IMR-90 (cell line): ENCODE measurements around the gene DDX42. TPM values are rescaled to one million over a fixed set of nuclear protein-coding genes. Genes with fewer than 3 reads are reported as not detected.

Experiments
- ATAC-seq: fragments of 200-7000 bp; cut with Tn5 transposase; 2 replicates; pipeline ENCODE4 v1.9.1; 2020; ENCODE audit warnings: low read depth, mild to moderate bottlenecking, moderate library complexity
- BruUV-seq: library from RNA; stranded (reverse); fragments of 400-500 nt; replicated peaks from 2 replicates; lab custom pipeline; 2021; lab: Mats Ljungman, UMichigan
- CTCF ChIA-PET: fragments of 300-600 bp; formaldehyde crosslinking; extraction: SDS; loops from one replicate; lab custom pipeline; 2021; ENCODE audit warnings: antibody characterized with exemption; lab: Yijun Ruan, JAX
- POLR2A ChIA-PET: fragments of 300-600 bp; sonication (Branson Sonifier 250); formaldehyde crosslinking; loops from one replicate; lab custom pipeline; 2022; ENCODE audit warnings: antibody characterized with exemption; ENCODE audit not compliant: unreplicated experiment; lab: Charles Lee
- DNase-seq: peaks from one replicate; pipeline ENCODE4 v3.0.0; 2013
- H2AFZ ChIP-seq: replicated peaks from 2 replicates; pipeline ENCODE3; 2013; ENCODE audit warnings: low read length, mild to moderate bottlenecking; ENCODE audit not compliant: poor library complexity
- H2AK5ac ChIP-seq: 2 replicates; pipeline ENCODE4 v1.6.1; 2013; ENCODE audit warnings: low read depth, low read length, inconsistent platforms
- H2AK9ac ChIP-seq: replicated peaks from 2 replicates; pipeline ENCODE3; 2013; ENCODE audit warnings: mild to moderate bottlenecking, low read depth, low read length, moderate library complexity; ENCODE audit not compliant: poor library complexity
- H2BK120ac ChIP-seq: 2 replicates; pipeline ENCODE4 v1.6.1; 2013; ENCODE audit warnings: low read depth, low read length, inconsistent platforms
- H2BK15ac ChIP-seq: 3 replicates; pipeline ENCODE4 v1.6.1; 2013; ENCODE audit warnings: low read depth, low read length, inconsistent platforms
- H2BK20ac ChIP-seq: 2 replicates; pipeline ENCODE4 v1.6.1; 2013; ENCODE audit warnings: low read depth, mild to moderate bottlenecking, inconsistent platforms, low read length, moderate library complexity
- H2BK5ac ChIP-seq: 2 replicates; pipeline ENCODE4 v1.6.1; 2013; ENCODE audit warnings: mild to moderate bottlenecking, low read depth, low read length, inconsistent platforms; ENCODE audit not compliant: poor library complexity, severe bottlenecking
- H3K14ac ChIP-seq: replicated peaks from 2 replicates; pipeline ENCODE4 v1.6.1; 2013; ENCODE audit warnings: low read depth, low read length, inconsistent platforms
- H3K18ac ChIP-seq: 2 replicates; pipeline ENCODE4 v1.6.1; 2013; ENCODE audit warnings: low read depth, low read length, control low read depth
- H3K23ac ChIP-seq: 2 replicates; pipeline ENCODE4 v1.6.1; 2013; ENCODE audit warnings: low read depth, low read length, inconsistent platforms
- H3K27ac ChIP-seq: 2 replicates; pipeline ENCODE4 v1.5.1; 2013; ENCODE audit warnings: mild to moderate bottlenecking, control low read depth, low read length; ENCODE audit not compliant: insufficient read depth
- H3K27me3 ChIP-seq: 2 replicates; pipeline ENCODE4 v1.6.1; 2013; ENCODE audit warnings: low read length; ENCODE audit not compliant: control insufficient read depth, insufficient read depth
- H3K36me3 ChIP-seq: 2 replicates; pipeline ENCODE4 v1.6.1; 2013; ENCODE audit warnings: low read length, mixed read lengths; ENCODE audit not compliant: control insufficient read depth, insufficient read depth
- H3K4ac ChIP-seq: 2 replicates; pipeline ENCODE4 v1.6.1; 2013; ENCODE audit warnings: low read depth, low read length, inconsistent platforms
- H3K4me1 ChIP-seq: 2 replicates; pipeline ENCODE4 v1.6.1; 2013; ENCODE audit warnings: low read length, mixed read lengths; ENCODE audit not compliant: control insufficient read depth, insufficient read depth
- H3K4me2 ChIP-seq: 2 replicates; pipeline ENCODE4 v1.6.1; 2013; ENCODE audit warnings: low read depth, mild to moderate bottlenecking, control low read depth, low read length, moderate library complexity
- H3K4me3 ChIP-seq: 2 replicates; pipeline ENCODE4 v1.5.1; 2013; ENCODE audit warnings: low read depth, mild to moderate bottlenecking, control low read depth, low read length, moderate library complexity; ENCODE audit not compliant: insufficient read depth
- H3K56ac ChIP-seq: 2 replicates; pipeline ENCODE4 v1.6.1; 2013; ENCODE audit warnings: low read length, inconsistent platforms; ENCODE audit not compliant: insufficient read depth; ENCODE audit errors: extremely low read depth
- H3K79me1 ChIP-seq, 2 experiments: 2 replicates each; pipeline ENCODE4 v1.6.1; 2013; ENCODE audit warnings: low read length in 2 of 2, inconsistent platforms in 1 of 2, low read depth in 1 of 2
- H3K9ac ChIP-seq: 2 replicates; pipeline ENCODE4 v1.6.1; 2013; ENCODE audit warnings: low read depth, low read length, control low read depth
- H3K9me1 ChIP-seq: 2 replicates; pipeline ENCODE4 v1.6.1; 2013; ENCODE audit warnings: low read length, inconsistent platforms; ENCODE audit not compliant: insufficient read depth
- H3K9me3 ChIP-seq: 2 replicates; pipeline ENCODE4 v1.6.1; 2013; ENCODE audit warnings: low read length; ENCODE audit not compliant: control insufficient read depth, insufficient read depth
- H4K20me1 ChIP-seq: 2 replicates; pipeline ENCODE4 v1.6.1; 2013; ENCODE audit warnings: low read length, inconsistent platforms; ENCODE audit not compliant: insufficient read depth
- H4K5ac ChIP-seq: 2 replicates; pipeline ENCODE4 v1.6.1; 2013; ENCODE audit warnings: mild to moderate bottlenecking, low read depth, low read length, control low read depth
- H4K8ac ChIP-seq, 2 experiments: 2 replicates each; pipeline ENCODE4 v1.6.1; 2013; ENCODE audit warnings: low read depth in 2 of 2, low read length in 2 of 2, control low read depth in 1 of 2, inconsistent platforms in 1 of 2
- H4K91ac ChIP-seq: 2 replicates; pipeline ENCODE4 v1.6.1; 2013; ENCODE audit warnings: low read depth, low read length, inconsistent platforms; ENCODE audit not compliant: insufficient read depth
- BHLHE40 ChIP-seq: fragments of 150-350 bp; IDR thresholded peaks from 2 replicates; pipeline ENCODE4 v1.6.1; 2016; ENCODE audit warnings: mild to moderate bottlenecking, low read depth, low read length
- CEBPB ChIP-seq: IDR thresholded peaks from 2 replicates; pipeline ENCODE4 v1.6.1; 2012; ENCODE audit warnings: low read depth, low read length, improper control_type of control experiment
- CHD1 ChIP-seq: IDR thresholded peaks from 2 replicates; pipeline ENCODE4 v1.6.1; 2012; ENCODE audit warnings: low read depth, low read length, improper control_type of control experiment
- FOS ChIP-seq: fragments of 150-350 bp; IDR thresholded peaks from 2 replicates; pipeline ENCODE4 v1.6.1; 2016; ENCODE audit warnings: low read depth, low read length
- MAFK ChIP-seq: IDR thresholded peaks from 2 replicates; pipeline ENCODE4 v1.6.1; 2012; ENCODE audit warnings: low read depth, low read length, improper control_type of control experiment
- MAZ ChIP-seq: IDR thresholded peaks from 2 replicates; pipeline ENCODE4 v1.6.1; 2012; ENCODE audit warnings: low read depth, mild to moderate bottlenecking, low read length, improper control_type of control experiment, moderate library complexity, borderline replicate concordance
- MXI1 ChIP-seq: IDR thresholded peaks from 2 replicates; pipeline ENCODE4 v1.6.1; 2012; ENCODE audit warnings: low read depth, mild to moderate bottlenecking, low read length, moderate library complexity, borderline replicate concordance
- NFE2L2 ChIP-seq: fragments of 150-350 bp; IDR thresholded peaks from 2 replicates; pipeline ENCODE4 v1.6.1; 2016; ENCODE audit warnings: low read depth, mild to moderate bottlenecking, low read length
- POLR2A ChIP-seq: IDR thresholded peaks from 2 replicates; pipeline ENCODE4 v1.6.1; 2012; ENCODE audit warnings: mild to moderate bottlenecking, low read depth, low read length
- RAD21 ChIP-seq: IDR thresholded peaks from 2 replicates; pipeline ENCODE4 v1.6.1; 2012; ENCODE audit warnings: low read length, improper control_type of control experiment
- RCOR1 ChIP-seq: IDR thresholded peaks from 2 replicates; pipeline ENCODE4 v1.6.1; 2012; ENCODE audit warnings: mild to moderate bottlenecking, low read length, improper control_type of control experiment; ENCODE audit not compliant: insufficient replicate concordance
- RFX5 ChIP-seq: IDR thresholded peaks from 2 replicates; pipeline ENCODE4 v1.8.0; 2012; ENCODE audit warnings: low read depth, mild to moderate bottlenecking, low read length, moderate library complexity
- SMC3 ChIP-seq: fragments of 150-350 bp; IDR thresholded peaks from 2 replicates; pipeline ENCODE4 v1.6.1; 2016; ENCODE audit warnings: low read depth, mild to moderate bottlenecking, antibody characterized with exemption, low read length, moderate library complexity
- WGBS, 2 experiments: methylation state at CpG; one replicate each; pipeline versions ENCODE4 v1.1.5 to v1.1.7; 2013; ENCODE audit warnings: missing lambda C conversion rate in 2 of 2; ENCODE audit not compliant: insufficient read length in 1 of 2; ENCODE audit errors: extremely low coverage in 2 of 2; 5-methylcytosine and 5-hydroxymethylcytosine counted together
- dilution Hi-C: fragments of 300-500 bp; cut with HindIII; formaldehyde crosslinking; loops from one replicate; pipeline ENCODE4 v1.14.3; 2018; ENCODE audit warnings: low sequenced_read_pairs; ENCODE audit not compliant: unreplicated experiment
- in situ Hi-C: fragments of 300-500 bp; cut with MboI; formaldehyde crosslinking; loops from 3 replicates; pipeline ENCODE4 v1.14.3; 2019; ENCODE audit warnings: low sequenced_read_pairs, inconsistent platforms, mixed read lengths
- intact Hi-C: fragments of 100-400 bp; cut with micrococcal nuclease; formaldehyde crosslinking; loops from 2 replicates; pipeline ENCODE4 v1.10.0; 2022
- polyA plus RNA-seq, 3 experiments: library from polyadenylated mRNA; depleted of rRNA; stranded (reverse); fragments of >200 nt; gene quantifications; 2 replicates each; pipeline ENCODE4 v1.2.3, GENCODE V29; 2012; ENCODE audit warnings: low replicate concordance in 1 of 3
- total RNA-seq: library from RNA; depleted of rRNA; stranded (reverse); fragments of >200 nt; gene quantifications from 2 replicates; pipeline ENCODE4 v1.2.3, GENCODE V29; 2012
- TF ChIP-seq, protein P1 (sequence below): fragments of 150-350 bp; IDR thresholded peaks from 2 replicates; pipeline ENCODE4 v1.6.1; 2017; ENCODE audit warnings: mild to moderate bottlenecking, antibody characterized with exemption, low read length, low read depth
- TF ChIP-seq, protein P2 (sequence below): conservative IDR thresholded peaks from 2 replicates; pipeline ENCODE4 v1.5.1; 2012; ENCODE audit warnings: mild to moderate bottlenecking, low read depth, low read length, improper control_type of control experiment

The DDX42 gene
- total and polyA plus RNA-seq, 2 of the 4 experiments (the other 2 are of a cell fraction) = 75.8 to 91.5 TPM

DNA sequence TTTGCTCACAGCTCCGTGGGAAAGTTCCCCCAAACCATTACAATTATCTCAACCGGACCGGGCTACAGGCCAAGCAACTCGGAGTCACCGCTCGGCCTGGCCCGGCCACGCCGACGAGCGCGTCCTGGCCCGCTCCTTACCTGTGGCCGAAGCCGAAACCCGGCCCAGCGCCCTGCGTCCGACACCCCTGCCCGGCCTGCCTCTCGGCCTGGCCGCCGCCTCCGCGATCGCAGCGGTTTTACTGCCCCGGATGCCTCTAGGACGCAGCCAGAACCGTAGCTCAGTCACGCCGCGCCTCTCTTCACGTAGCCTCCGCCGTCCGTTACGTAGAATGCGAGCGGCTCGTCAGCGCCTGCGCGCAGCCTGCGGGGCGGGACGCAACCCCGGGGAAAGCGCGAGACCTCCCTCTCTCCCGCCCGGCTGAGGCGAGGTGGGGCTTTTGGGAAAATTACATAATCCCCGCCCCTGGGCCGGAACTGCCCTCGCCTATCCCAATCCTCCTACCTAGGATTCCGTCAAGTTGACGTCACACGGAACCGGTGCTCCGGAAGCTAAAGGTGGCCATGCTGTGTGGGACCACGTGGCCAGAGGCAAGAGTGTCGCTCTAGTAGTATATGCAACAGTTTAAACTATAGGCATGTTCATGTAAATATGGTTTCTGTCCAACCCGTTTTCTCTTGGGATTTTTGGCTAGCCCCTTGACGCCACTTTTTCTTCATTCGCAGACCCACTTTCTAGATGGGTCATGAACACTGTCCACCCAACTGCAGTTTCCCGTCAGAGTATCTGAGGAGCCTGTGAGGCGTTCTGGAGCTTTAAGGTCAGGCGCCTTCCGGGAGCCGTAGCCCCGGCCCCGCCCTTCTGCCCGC, 464 bp upstream of the DDX42 start, which contains the start of gene CCDC47:
Gene CCDC47, minus strand, starts transcription at position 326 of the 869 bp plus-strand sequence. CDS start 7,422 bp downstream, outside the sequence.
- H3K4me1 ChIP-seq = 0 out of 2 replicates have a peak, but pooled peaks cover 2% of the 10 kb centered on the region
- H3K36me3 ChIP-seq = peaks cover 2% of the 10 kb centered on the region
- H4K5ac ChIP-seq = peak within 1 kb of the TSS; percentile 92
- in situ Hi-C loops = no loop called here
- peak within 1 kb of the TSS; percentile 99 for H3K4ac ChIP-seq
- H4K91ac ChIP-seq = peak within 1 kb of the TSS; percentile 100
- H3K9me3 ChIP-seq = no peaks in the 10 kb centered on the region
- peak within 1 kb of the TSS; percentile 92 for H2BK120ac ChIP-seq
- H2AK5ac ChIP-seq = peak within 1 kb of the TSS; percentile 90
- H3K27me3 ChIP-seq = no peaks in the 10 kb centered on the region
- peak within 1 kb of the TSS; percentile 100 for H3K56ac ChIP-seq
- ChIA-PET POLR2A (interaction anchor here (0.5 to 1.5 kb wide), 6 partner anchors 9 to 1861 kb away, joined by 3 to 8 read pairs (median 5); no protein-coding TSS in a partner anchor), CTCF (interaction anchor here (1.1 kb wide), 1 partner anchor 9 kb away, joined by 4 read pairs; no protein-coding TSS in a partner anchor)
- ATAC-seq (peak; percentile 84), DNase-seq (peak; percentile 99)
- WGBS, 2 experiments = 1% methylated on average over 29 of the region's 74 CpGs; no CpG with 5 or more reads in 1 of the 2 experiments
- peak within 1 kb of the TSS; percentile 100 for H3K4me3 ChIP-seq
- H2BK20ac ChIP-seq = peak within 1 kb of the TSS; percentile 38; the same call in 1 of the 2 replicates
- peak within 1 kb of the TSS; percentile 96 for H2BK5ac ChIP-seq
- intact Hi-C loops = no loop called here
- H3K27ac ChIP-seq = peak within 1 kb of the TSS; percentile 94
- peaks cover 0 to 36% of the 10 kb centered on the region in 2 experiments; a peak in 2 of 4 replicates for H3K79me1 ChIP-seq
- H4K20me1 ChIP-seq = peaks cover 62% of the 10 kb centered on the region
- peak within 1 kb of the TSS; percentile 100 for H3K23ac ChIP-seq
- peak within 1 kb of the TSS; percentile 99 for H3K9ac ChIP-seq
- H2BK15ac ChIP-seq = peak within 1 kb of the TSS; percentile 98; the same call in 2 of the 3 replicates
- dilution Hi-C loops = no loop called here
- H3K18ac ChIP-seq = peak within 1 kb of the TSS; percentile 88
- no TSS peak for BruUV-seq
- H3K9me1 ChIP-seq = peaks cover 2% of the 10 kb centered on the region
- peak within 1 kb of the TSS; percentile 100 for H3K14ac ChIP-seq
- H3K4me2 ChIP-seq = peak within 1 kb of the TSS; percentile 98
- peak within 1 kb of the TSS; percentile 100 for H2AK9ac ChIP-seq
- peak within 1 kb of the TSS; percentile 95 to 98 for H4K8ac ChIP-seq
- peak within 1 kb of the TSS; percentile 96 for H2AFZ ChIP-seq
- TF ChIP-seq, protein P1, sequence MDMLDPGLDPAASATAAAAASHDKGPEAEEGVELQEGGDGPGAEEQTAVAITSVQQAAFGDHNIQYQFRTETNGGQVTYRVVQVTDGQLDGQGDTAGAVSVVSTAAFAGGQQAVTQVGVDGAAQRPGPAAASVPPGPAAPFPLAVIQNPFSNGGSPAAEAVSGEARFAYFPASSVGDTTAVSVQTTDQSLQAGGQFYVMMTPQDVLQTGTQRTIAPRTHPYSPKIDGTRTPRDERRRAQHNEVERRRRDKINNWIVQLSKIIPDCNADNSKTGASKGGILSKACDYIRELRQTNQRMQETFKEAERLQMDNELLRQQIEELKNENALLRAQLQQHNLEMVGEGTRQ = peak; percentile 95
- TF ChIP-seq CEBPB = peak; percentile 86
- peak; percentile 76; the same call in 1 of the 2 replicates for TF ChIP-seq MAZ
- TF ChIP-seq, protein P2, sequence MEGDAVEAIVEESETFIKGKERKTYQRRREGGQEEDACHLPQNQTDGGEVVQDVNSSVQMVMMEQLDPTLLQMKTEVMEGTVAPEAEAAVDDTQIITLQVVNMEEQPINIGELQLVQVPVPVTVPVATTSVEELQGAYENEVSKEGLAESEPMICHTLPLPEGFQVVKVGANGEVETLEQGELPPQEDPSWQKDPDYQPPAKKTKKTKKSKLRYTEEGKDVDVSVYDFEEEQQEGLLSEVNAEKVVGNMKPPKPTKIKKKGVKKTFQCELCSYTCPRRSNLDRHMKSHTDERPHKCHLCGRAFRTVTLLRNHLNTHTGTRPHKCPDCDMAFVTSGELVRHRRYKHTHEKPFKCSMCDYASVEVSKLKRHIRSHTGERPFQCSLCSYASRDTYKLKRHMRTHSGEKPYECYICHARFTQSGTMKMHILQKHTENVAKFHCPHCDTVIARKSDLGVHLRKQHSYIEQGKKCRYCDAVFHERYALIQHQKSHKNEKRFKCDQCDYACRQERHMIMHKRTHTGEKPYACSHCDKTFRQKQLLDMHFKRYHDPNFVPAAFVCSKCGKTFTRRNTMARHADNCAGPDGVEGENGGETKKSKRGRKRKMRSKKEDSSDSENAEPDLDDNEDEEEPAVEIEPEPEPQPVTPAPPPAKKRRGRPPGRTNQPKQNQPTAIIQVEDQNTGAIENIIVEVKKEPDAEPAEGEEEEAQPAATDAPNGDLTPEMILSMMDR = no peak
- no peak for TF ChIP-seq FOS
- peak; percentile 96 for TF ChIP-seq POLR2A
- peak; percentile 99 for TF ChIP-seq MXI1
- no peak for TF ChIP-seq RCOR1
- TF ChIP-seq SMC3 = no peak
- TF ChIP-seq NFE2L2 = no peak
- 0 out of 2 replicates have a peak, but pooled peaks have one; percentile 1 for TF ChIP-seq BHLHE40
- peak; percentile 91 for TF ChIP-seq CHD1
- no peak for TF ChIP-seq RAD21
- no peak for TF ChIP-seq RFX5
- no peak for TF ChIP-seq MAFK
